Heart left ventricle (tissue), 13 donors: ENCODE data around the gene TOLLIP.

ENCODE experiments used
- CTCF ChIP-seq, 12 donors: fragments of 200-600 bp; sonication (generic) in 4 of 12; IDR thresholded peaks; one replicate each; pipeline versions ENCODE4 v1.5.0 to v1.8.0; 2018 to 2022; ENCODE audit warnings: antibody characterized with exemption in 12 of 12, mild to moderate bottlenecking in 5 of 12
- POLR2A ChIP-seq, 2 donors: fragments of 450-650 bp; IDR thresholded peaks; one replicate each; pipeline ENCODE4 v1.6.1; 2017; ENCODE audit warnings: antibody characterized with exemption in 2 of 2, mild to moderate bottlenecking in 2 of 2, moderate library complexity in 2 of 2
- donor health status: ischemic (EF 13 %, LVEDD 7.1; RV severe dilation, severe dysfunction).
- donor health status: DM: no; HTN: yes; CAD: no.
- donor health status: DM: no; HTN: no; CAD: no.
- donor health status: ischemic (EF 25% LVEDD 6.9; RV normal size, moderate dysfunction).
- donor health status: ischemic (EF 25% LVEDD 5.7; RV mildly dilated, moderate dysfunction).
- donor health status: ischemic (EF 35%, LVEDD 5.7; RV mildly dilated, moderate dysfunction).
- donor health status: nonischemic (EF 11% LVEDD 7.7; RV severe dilation, severe dysfunction).
- donor health status: DM: yes; HTN: yes; CAD: no.
- donor health status: PGD.
- donor health status: ischemic (EF 29% LVEDD 5.4; RV normal size, mild dysfunction).
- donor health status: nonischemic (EF 23%, LVEDD 6.1; RV moderate dilation, normal function).

- TF ChIP-seq CTCF (IDR thresholded peaks at IDR 0.05) (no peak), POLR2A (IDR thresholded peaks at IDR 0.05) (no peak)
Measured at GRCh38 chr11:1353383-1354124, 44.1 kb upstream of the TOLLIP start.
